HCT116 (cell line): ENCODE data around the gene PRSS56. TPM values are rescaled to one million over a fixed set of nuclear protein-coding genes. Genes with fewer than 3 reads are reported as not detected.

Source experiments
- ATAC-seq: fragments of 200-7000 bp; cut with Tn5 transposase; 2 replicates; pipeline ENCODE4 v1.9.1; 2020; ENCODE audit warnings: mild to moderate bottlenecking, moderate library complexity
- BruUV-seq: library from RNA; stranded (reverse); fragments of 400-500 nt; replicated peaks from 2 replicates; lab custom pipeline; 2021; lab: Mats Ljungman, UMichigan
- CTCF ChIA-PET: fragments of 300-600 bp; sonication (Branson Sonifier 250); formaldehyde crosslinking; loops from one replicate; lab custom pipeline; 2021; ENCODE audit warnings: antibody characterized with exemption; lab: Charles Lee
- POLR2A ChIA-PET: fragments of 300-600, 350-600 bp; sonication (Branson Sonifier 250); formaldehyde crosslinking; loops from one replicate; lab custom pipeline; 2021; ENCODE audit warnings: antibody characterized with exemption; lab: Charles Lee
- RAD21 ChIA-PET, 2 experiments: fragments of 300-600 bp; sonication (Branson Sonifier 250); formaldehyde crosslinking; loops; one replicate each; lab custom pipeline; 2023; ENCODE audit warnings: low total read pairs in 2 of 2; ENCODE audit not compliant: uncharacterized antibody in 2 of 2, unreplicated experiment in 2 of 2, low non-redundant PET in 1 of 2; lab: Charles Lee
- DNase-seq: peaks from one replicate; pipeline ENCODE4 v3.0.0-alpha.2; 2010; ENCODE audit warnings: low read depth, low spot score
- H2AFZ ChIP-seq: fragments of 200-600 bp; shearing (Covaris generic), sonication (generic); 2 replicates; pipeline ENCODE4 v1.6.1; 2017; ENCODE audit warnings: low read depth, mixed run types, mixed read lengths, antibody characterized with exemption, low read length; ENCODE audit not compliant: poor library complexity, severe bottlenecking
- H3K27ac ChIP-seq: 2 replicates; pipeline ENCODE4 v1.5.1; 2012; ENCODE audit warnings: low read depth, low read length
- H3K27me3 ChIP-seq: fragments of 200-600 bp; sonication (generic); 2 replicates; pipeline ENCODE4 v1.6.1; 2016; ENCODE audit warnings: mixed run types, low read length, mixed read lengths; ENCODE audit not compliant: insufficient read depth
- H3K36me3 ChIP-seq, 2 experiments: fragments of 200-500 bp in 1 of 2; fragments of 200-600 bp in 1 of 2; sonication (Bioruptor generic) in 1 of 2; sonication (generic) in 1 of 2; 2 replicates each; pipeline versions ENCODE4 v1.5.1 to v1.6.1; 2014 to 2016; ENCODE audit warnings: low read length in 2 of 2, inconsistent platforms in 1 of 2, mixed read lengths in 1 of 2, mixed run types in 1 of 2; ENCODE audit not compliant: insufficient read depth in 2 of 2, control insufficient read depth in 1 of 2
- H3K4me1 ChIP-seq, 2 experiments: fragments of 200-600 bp in 1 of 2; sonication (generic) in 1 of 2; 2 replicates each; pipeline versions ENCODE4 v1.5.1 to v1.6.1; 2012 to 2017; ENCODE audit warnings: low read length in 2 of 2, inconsistent platforms in 1 of 2, mild to moderate bottlenecking in 1 of 2, mixed read lengths in 1 of 2, mixed run types in 1 of 2, moderate library complexity in 1 of 2; ENCODE audit not compliant: insufficient read depth in 2 of 2, control insufficient read depth in 1 of 2
- H3K4me2 ChIP-seq: fragments of 200-600 bp; sonication (generic); 2 replicates; pipeline ENCODE4 v1.6.1; 2017; ENCODE audit warnings: mixed run types, low read length, mixed read lengths
- H3K4me3 ChIP-seq, 2 experiments: fragments of 200-600 bp in 1 of 2; sonication (generic) in 1 of 2; replicated peaks in 1 of 2; 2 replicates each; pipeline ENCODE4 v1.5.1; 2011 to 2016; ENCODE audit warnings: low read length in 2 of 2, control low read depth in 1 of 2, low read depth in 1 of 2, mild to moderate bottlenecking in 1 of 2, mixed read lengths in 1 of 2, mixed run types in 1 of 2
- H3K79me2 ChIP-seq: fragments of 200-600 bp; sonication (generic); 2 replicates; pipeline ENCODE4 v1.6.1; 2017; ENCODE audit warnings: mild to moderate bottlenecking, mixed run types, low read length, moderate library complexity, mixed read lengths; ENCODE audit not compliant: insufficient read depth
- H3K9ac ChIP-seq: fragments of 200-600 bp; sonication (generic); 2 replicates; pipeline ENCODE4 v1.6.1; 2016; ENCODE audit warnings: low read length, mixed read lengths
- H3K9me2 ChIP-seq: fragments of 200-600 bp; sonication (generic), shearing (Covaris generic); 2 replicates; pipeline ENCODE4 v1.6.1; 2017; ENCODE audit warnings: mixed run types, mild to moderate bottlenecking, moderate library complexity; ENCODE audit not compliant: insufficient read depth
- H3K9me3 ChIP-seq, 2 experiments: fragments of 200-500 bp in 1 of 2; fragments of 200-600 bp in 1 of 2; sonication (Bioruptor generic) in 1 of 2; sonication (generic) in 1 of 2; 2 replicates each; pipeline ENCODE4 v1.6.1; 2014 to 2017; ENCODE audit warnings: low read length in 2 of 2, mixed read lengths in 2 of 2, inconsistent platforms in 1 of 2, low read depth in 1 of 2, mild to moderate bottlenecking in 1 of 2, mixed run types in 1 of 2, moderate library complexity in 1 of 2; ENCODE audit not compliant: control insufficient read depth in 1 of 2, insufficient read depth in 1 of 2
- H4K20me1 ChIP-seq: fragments of 200-600 bp; sonication (generic), shearing (Covaris generic); 2 replicates; pipeline ENCODE4 v1.6.1; 2017; ENCODE audit warnings: mixed run types, mild to moderate bottlenecking, moderate library complexity; ENCODE audit not compliant: insufficient read depth
- CBX3 ChIP-seq: IDR thresholded peaks from 2 replicates; pipeline ENCODE4 v1.6.1; 2012; ENCODE audit warnings: low read depth
- CEBPB ChIP-seq: IDR thresholded peaks from 2 replicates; pipeline ENCODE4 v1.6.1; 2012; ENCODE audit warnings: low read depth
- EGR1 ChIP-seq: IDR thresholded peaks from 2 replicates; pipeline ENCODE4 v1.6.1; 2012; ENCODE audit warnings: low read depth
- EZH2phosphoT487 ChIP-seq: fragments of 200-600 bp; IDR thresholded peaks from 2 replicates; pipeline ENCODE4 v1.6.1; 2018; ENCODE audit warnings: antibody characterized with exemption, borderline replicate concordance
- POLR2AphosphoS5 ChIP-seq: IDR thresholded peaks from 2 replicates; pipeline ENCODE4 v1.6.1; 2011; ENCODE audit warnings: mild to moderate bottlenecking, low read depth, low read length, moderate library complexity
- RAD21 ChIP-seq: IDR thresholded peaks from 2 replicates; pipeline ENCODE4 v1.6.1; 2012; ENCODE audit warnings: low read depth, mild to moderate bottlenecking
- SIN3A ChIP-seq: IDR thresholded peaks from 2 replicates; pipeline ENCODE4 v1.6.1; 2012; ENCODE audit warnings: low read depth
- TCF7L2 ChIP-seq: IDR thresholded peaks from 2 replicates; pipeline ENCODE4 v1.7.0; 2011; ENCODE audit warnings: borderline replicate concordance, inconsistent platforms; ENCODE audit not compliant: insufficient read depth, insufficient read length; ENCODE audit errors: extremely low read depth
- ZFX ChIP-seq: fragments of 450-650 bp; IDR thresholded peaks from 2 replicates; pipeline ENCODE4 v1.6.1; 2017
- ZNF274 ChIP-seq: fragments of 200-500 bp; sonication (Bioruptor generic); IDR thresholded peaks from 2 replicates; pipeline ENCODE4 v1.6.1; 2014; ENCODE audit warnings: mild to moderate bottlenecking, low read depth, low read length, inconsistent platforms
- intact Hi-C: fragments of 100-400 bp; cut with micrococcal nuclease; formaldehyde crosslinking; loops from 2 replicates; pipeline ENCODE4 v1.10.0; 2022
- total RNA-seq: library from RNA; stranded (reverse); gene quantifications from one replicate; pipeline ENCODE4 v1.2.1, GENCODE V29; 2021; ENCODE audit not compliant: unreplicated experiment
- TF ChIP-seq, protein P1 (sequence below), 3 experiments: fragments of 200-600 bp in 1 of 3; sonication (generic) in 1 of 3; IDR thresholded peaks in 2 of 3; conservative IDR thresholded peaks in 1 of 3; 2 replicates each; pipeline ENCODE4 v1.5.1; 2012 to 2017; ENCODE audit warnings: low read depth in 2 of 3, low read length in 2 of 3, antibody characterized with exemption in 1 of 3, borderline replicate concordance in 1 of 3, control low read depth in 1 of 3, mild to moderate bottlenecking in 1 of 3, mixed read lengths in 1 of 3, mixed run types in 1 of 3, moderate library complexity in 1 of 3; ENCODE audit not compliant: insufficient read depth in 1 of 3
- TF ChIP-seq, protein P2 (sequence below): IDR thresholded peaks from 2 replicates; pipeline ENCODE4 v1.6.1; 2012
- TF ChIP-seq, protein P3 (sequence below): IDR thresholded peaks from 2 replicates; pipeline ENCODE4 v1.6.1; 2012
- TF ChIP-seq, protein P4 (sequence below): IDR thresholded peaks from 2 replicates; pipeline ENCODE4 v1.6.1; 2011; ENCODE audit warnings: mild to moderate bottlenecking, low read length, moderate library complexity; ENCODE audit not compliant: insufficient replicate concordance; ENCODE audit errors: extremely low read depth

PRSS56 gene
- total RNA-seq, 1 experiment from 2014 or later: not detected

DNA sequence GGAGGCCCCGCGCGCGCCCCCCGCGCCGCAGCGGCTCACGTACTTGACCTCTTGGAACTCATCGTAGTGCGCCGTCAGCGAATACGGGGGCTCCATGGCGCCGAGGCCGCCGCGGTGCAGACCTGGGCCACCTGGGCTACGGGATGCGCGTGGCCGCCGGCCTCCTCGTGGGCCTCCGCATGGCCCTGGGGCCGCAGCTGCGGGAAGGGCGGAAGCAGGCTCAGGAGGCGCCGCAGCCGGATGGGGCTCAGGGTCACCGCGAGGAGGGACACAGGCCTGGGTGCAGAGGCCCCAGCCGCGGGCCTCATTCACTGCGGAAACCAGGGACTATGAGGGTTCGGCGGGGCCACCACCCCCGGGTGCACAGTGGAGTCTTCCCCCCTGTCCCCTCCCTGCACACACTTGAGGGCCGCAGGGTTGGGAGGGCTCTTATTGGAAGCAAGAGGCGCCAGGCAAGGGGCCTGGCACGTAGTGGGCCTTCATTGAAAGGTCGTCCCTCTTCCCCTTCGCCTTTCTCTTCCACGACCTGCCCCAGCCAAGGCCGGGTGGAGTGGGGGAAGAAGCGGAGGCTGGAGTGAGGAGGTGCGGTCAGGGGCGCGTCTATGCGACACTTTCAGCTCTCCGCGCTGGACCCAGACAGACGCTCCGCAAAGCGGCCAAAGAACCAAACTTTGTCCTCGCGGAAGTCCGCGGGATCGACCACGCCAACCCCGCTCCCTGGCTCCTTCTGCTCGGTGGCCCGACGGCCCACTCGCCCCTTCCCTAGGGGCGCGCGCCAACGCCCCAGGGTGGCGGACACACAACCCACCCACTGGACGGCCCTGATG lies 33.4 kb upstream of the PRSS56 start:
- ATAC-seq: no peak
- H3K9ac ChIP-seq: no peak overlapping the region
- H3K36me3 ChIP-seq: no peaks in the 10 kb centered on the region
- no peak overlapping the region for H3K4me2 ChIP-seq
- TF ChIP-seq CBX3 (no peak), EZH2phosphoT487 (no peak), RAD21 (no peak)
- TF ChIP-seq, all 23 proteins: peak for 0
- Histone ChIP-seq H3K4me1 (no peaks in the 10 kb centered on the region), H3K4me3 (no peak overlapping the region), H3K27ac (no peak overlapping the region), H2AFZ (no peak overlapping the region), H3K9me2 (no peaks in the 10 kb centered on the region), H3K9me3 (no peaks in the 10 kb centered on the region), H3K79me2 (no peaks in the 10 kb centered on the region), H4K20me1 (no peaks in the 10 kb centered on the region), H3K27me3 (no peaks in the 10 kb centered on the region)
- ChIA-PET CTCF (no interaction called here), POLR2A (no interaction called here), RAD21 (no interaction called here)
- no TSS peak for BruUV-seq
- intact Hi-C loops: no loop called here
- DNase-seq: no peak

DNA sequence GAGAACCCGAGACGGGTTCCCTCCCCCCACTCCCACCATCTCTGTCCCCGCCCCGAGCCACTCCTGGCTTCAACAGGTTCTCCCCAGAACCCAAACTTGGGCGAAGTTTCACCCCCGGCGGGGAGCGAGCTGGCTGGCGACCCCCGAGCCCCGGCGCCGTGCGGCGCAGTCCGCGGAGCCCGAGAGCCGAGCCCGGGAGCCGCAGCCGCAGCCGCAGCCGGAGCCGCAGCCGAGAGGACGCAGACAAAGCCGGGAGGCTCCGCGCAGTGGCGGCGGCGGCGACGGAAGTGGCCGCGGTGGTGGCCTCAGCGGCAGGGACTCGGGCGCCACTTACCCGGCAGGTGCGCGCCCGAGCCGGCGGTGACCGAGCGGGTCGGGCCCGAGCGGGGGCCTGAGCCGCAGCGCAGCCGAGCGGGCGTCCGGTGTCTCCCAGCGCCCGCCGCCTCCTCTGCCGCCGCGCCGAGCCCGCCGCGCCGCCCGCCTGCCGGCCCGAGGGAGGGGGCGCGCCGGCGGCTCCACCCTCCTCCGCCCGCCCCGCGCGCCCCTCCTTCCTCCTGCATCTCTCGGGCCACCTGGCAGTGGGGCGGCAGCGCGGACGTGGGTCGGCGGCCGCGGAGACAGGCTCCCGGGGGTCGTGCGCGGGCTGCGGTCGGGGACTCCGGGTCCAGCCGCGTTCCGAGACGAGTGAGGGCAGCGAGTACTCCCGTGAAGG lies 32.6 kb upstream of the PRSS56 start, which contains the start of gene ECEL1:
TSS of gene ECEL1 (minus strand) at position 450 of the 712 bp plus-strand sequence. CDS start 1,181 bp downstream, outside the sequence.
- H3K27me3 ChIP-seq: no peaks in the 10 kb centered on the region
- no peak within 1 kb of the TSS for H2AFZ ChIP-seq
- POLR2A ChIA-PET: no interaction called here
- no peaks in the 10 kb centered on the region for H3K79me2 ChIP-seq
- no peak within 1 kb of the TSS for H3K9ac ChIP-seq
- CTCF ChIA-PET: no interaction called here
- no peak within 1 kb of the TSS for H3K27ac ChIP-seq
- no peak within 1 kb of the TSS for H3K4me3 ChIP-seq
- DNase-seq: no peak
- H3K4me1 ChIP-seq: 0 out of 4 replicates have a peak, but pooled peaks cover 0 to under 1% of the 10 kb centered on the region in 2 experiments
- intact Hi-C loops: no loop called here
- H3K9me3 ChIP-seq: no peaks in the 10 kb centered on the region
- no peak for ATAC-seq
- BruUV-seq: no TSS peak
- H4K20me1 ChIP-seq: no peaks in the 10 kb centered on the region
- no peak within 1 kb of the TSS for H3K4me2 ChIP-seq
- RAD21 ChIA-PET: no interaction called here
- H3K36me3 ChIP-seq: no peaks in the 10 kb centered on the region
- no peaks in the 10 kb centered on the region for H3K9me2 ChIP-seq
- no peak for TF ChIP-seq SIN3A
- TF ChIP-seq EGR1: no peak
- no peak for TF ChIP-seq ZFX
- TF ChIP-seq POLR2AphosphoS5: no peak
- no peak for TF ChIP-seq CEBPB
- no peak for TF ChIP-seq CBX3
- TF ChIP-seq, protein P1, sequence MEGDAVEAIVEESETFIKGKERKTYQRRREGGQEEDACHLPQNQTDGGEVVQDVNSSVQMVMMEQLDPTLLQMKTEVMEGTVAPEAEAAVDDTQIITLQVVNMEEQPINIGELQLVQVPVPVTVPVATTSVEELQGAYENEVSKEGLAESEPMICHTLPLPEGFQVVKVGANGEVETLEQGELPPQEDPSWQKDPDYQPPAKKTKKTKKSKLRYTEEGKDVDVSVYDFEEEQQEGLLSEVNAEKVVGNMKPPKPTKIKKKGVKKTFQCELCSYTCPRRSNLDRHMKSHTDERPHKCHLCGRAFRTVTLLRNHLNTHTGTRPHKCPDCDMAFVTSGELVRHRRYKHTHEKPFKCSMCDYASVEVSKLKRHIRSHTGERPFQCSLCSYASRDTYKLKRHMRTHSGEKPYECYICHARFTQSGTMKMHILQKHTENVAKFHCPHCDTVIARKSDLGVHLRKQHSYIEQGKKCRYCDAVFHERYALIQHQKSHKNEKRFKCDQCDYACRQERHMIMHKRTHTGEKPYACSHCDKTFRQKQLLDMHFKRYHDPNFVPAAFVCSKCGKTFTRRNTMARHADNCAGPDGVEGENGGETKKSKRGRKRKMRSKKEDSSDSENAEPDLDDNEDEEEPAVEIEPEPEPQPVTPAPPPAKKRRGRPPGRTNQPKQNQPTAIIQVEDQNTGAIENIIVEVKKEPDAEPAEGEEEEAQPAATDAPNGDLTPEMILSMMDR (IDR thresholded peaks at IDR 0.05 in 2 of 3, conservative IDR thresholded peaks at IDR 0.05 in 1 of 3; ENCODE audit: borderline replicate concordance in 1 of 3, insufficient read depth in 1 of 3, low read depth in 2 of 3, low read length in 2 of 3): no peak
- TF ChIP-seq, protein P2, sequence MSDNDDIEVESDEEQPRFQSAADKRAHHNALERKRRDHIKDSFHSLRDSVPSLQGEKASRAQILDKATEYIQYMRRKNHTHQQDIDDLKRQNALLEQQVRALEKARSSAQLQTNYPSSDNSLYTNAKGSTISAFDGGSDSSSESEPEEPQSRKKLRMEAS: no peak
- no peak for TF ChIP-seq TCF7L2
- TF ChIP-seq, protein P3, sequence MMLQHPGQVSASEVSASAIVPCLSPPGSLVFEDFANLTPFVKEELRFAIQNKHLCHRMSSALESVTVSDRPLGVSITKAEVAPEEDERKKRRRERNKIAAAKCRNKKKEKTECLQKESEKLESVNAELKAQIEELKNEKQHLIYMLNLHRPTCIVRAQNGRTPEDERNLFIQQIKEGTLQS: no peak
- TF ChIP-seq, protein P4, sequence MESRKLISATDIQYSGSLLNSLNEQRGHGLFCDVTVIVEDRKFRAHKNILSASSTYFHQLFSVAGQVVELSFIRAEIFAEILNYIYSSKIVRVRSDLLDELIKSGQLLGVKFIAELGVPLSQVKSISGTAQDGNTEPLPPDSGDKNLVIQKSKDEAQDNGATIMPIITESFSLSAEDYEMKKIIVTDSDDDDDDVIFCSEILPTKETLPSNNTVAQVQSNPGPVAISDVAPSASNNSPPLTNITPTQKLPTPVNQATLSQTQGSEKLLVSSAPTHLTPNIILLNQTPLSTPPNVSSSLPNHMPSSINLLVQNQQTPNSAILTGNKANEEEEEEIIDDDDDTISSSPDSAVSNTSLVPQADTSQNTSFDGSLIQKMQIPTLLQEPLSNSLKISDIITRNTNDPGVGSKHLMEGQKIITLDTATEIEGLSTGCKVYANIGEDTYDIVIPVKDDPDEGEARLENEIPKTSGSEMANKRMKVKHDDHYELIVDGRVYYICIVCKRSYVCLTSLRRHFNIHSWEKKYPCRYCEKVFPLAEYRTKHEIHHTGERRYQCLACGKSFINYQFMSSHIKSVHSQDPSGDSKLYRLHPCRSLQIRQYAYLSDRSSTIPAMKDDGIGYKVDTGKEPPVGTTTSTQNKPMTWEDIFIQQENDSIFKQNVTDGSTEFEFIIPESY: no peak
- TF ChIP-seq ZNF274: no peak
